ENCODE measurements around the gene TSR3. TPM values are rescaled to one million over a fixed set of nuclear protein-coding genes. Genes with fewer than 3 reads are reported as not detected.

The TSR3 gene
- total and polyA plus RNA-seq, 3 experiments from 2014 or later = 91.8 to 109 (median 102) TPM

DNA sequence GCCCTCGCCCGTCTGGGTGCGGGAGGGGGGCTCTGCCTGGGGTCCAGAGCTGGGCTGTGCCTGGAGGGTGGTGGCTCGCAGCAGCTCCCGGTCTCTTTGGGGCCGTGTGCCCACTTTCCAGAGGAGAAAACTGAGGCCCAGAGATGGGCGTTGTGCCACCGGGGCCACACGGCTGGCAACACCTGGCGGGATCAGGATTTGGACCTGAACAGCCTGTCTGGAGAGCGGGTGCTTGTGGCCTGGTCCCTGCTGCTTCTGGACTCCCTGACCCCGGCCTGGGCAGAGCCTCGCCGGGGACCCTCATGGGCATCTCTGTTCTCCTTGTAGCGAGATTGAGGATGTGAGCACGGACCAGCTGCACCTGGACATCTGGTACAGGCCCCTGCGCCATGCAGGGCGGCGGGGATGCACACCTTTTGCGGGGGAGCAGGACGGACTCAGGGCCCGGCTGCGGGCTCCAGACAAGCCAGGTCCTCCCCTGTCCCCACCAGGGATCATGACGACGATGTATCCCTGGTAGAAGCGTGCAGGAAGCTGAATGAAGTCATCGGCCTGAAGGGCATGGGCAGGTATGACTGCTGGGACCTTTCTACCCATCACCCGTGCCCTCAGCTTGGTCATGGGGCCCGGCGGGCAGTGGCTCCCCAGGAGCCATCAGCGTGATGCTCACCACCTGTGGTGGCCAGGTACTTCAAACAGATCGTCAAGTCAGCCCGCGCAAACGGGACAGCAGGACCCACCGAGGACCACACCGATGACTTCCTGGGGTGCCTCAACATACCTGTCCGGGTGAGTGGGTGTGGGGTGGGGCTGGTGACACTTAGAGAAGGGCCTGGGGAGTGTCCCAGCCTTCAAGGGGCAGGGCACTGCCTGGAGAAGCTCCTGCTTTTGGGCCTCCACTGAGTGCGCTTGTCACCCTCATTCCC lies 9.9 kb downstream of the TSR3 start:
- H3K9me3 Mint-ChIP-seq = no peaks in the 10 kb centered on the region
- no peak for DNase-seq
- peak overlapping the region; percentile 62 for H3K4me3 ChIP-seq (ENCODE audit: low read length)
- no peaks in the 10 kb centered on the region for H3K27me3 Mint-ChIP-seq
- no peaks in the 10 kb centered on the region for H3K36me3 ChIP-seq (ENCODE audit: insufficient read depth, low read length)
- H3K9me3 ChIP-seq (ENCODE audit: low read length) = no peaks in the 10 kb centered on the region
- H3K4me3 Mint-ChIP-seq = peak overlapping the region in 5 of 7 donors; percentile 66 to 89 (median 79)
- H3K27ac ChIP-seq (ENCODE audit: low read depth, low read length) = no peak overlapping the region
- H3K36me3 Mint-ChIP-seq = no peaks in the 10 kb centered on the region
- H3K27me3 ChIP-seq (ENCODE audit: insufficient read depth, low read length, poor library complexity, severe bottlenecking) = no peaks in the 10 kb centered on the region
- CTCF ChIA-PET = interaction anchor here (1.1 to 1.8 kb wide), 5 partner anchors 23 to 277 kb away, joined by 3 to 8 read pairs (median 3); partner anchors contain the start of gene UBE2I
- POLR2A ChIA-PET = interaction anchor here (1.2 to 2.9 kb wide), 4 partner anchors 9 to 33 kb away, joined by 5 to 14 read pairs (median 9); partner anchors contain the start of genes BAIAP3 and UBE2I
- peaks cover 13 to 28% (median 13%) of the 10 kb centered on the region in 3 donors for H3K4me1 Mint-ChIP-seq
- peaks cover 19% of the 10 kb centered on the region for H3K4me1 ChIP-seq (ENCODE audit: insufficient read depth, low read length)
- H3K27ac Mint-ChIP-seq = peak overlapping the region in 2 of 8 donors; percentile 76 to 82

DNA sequence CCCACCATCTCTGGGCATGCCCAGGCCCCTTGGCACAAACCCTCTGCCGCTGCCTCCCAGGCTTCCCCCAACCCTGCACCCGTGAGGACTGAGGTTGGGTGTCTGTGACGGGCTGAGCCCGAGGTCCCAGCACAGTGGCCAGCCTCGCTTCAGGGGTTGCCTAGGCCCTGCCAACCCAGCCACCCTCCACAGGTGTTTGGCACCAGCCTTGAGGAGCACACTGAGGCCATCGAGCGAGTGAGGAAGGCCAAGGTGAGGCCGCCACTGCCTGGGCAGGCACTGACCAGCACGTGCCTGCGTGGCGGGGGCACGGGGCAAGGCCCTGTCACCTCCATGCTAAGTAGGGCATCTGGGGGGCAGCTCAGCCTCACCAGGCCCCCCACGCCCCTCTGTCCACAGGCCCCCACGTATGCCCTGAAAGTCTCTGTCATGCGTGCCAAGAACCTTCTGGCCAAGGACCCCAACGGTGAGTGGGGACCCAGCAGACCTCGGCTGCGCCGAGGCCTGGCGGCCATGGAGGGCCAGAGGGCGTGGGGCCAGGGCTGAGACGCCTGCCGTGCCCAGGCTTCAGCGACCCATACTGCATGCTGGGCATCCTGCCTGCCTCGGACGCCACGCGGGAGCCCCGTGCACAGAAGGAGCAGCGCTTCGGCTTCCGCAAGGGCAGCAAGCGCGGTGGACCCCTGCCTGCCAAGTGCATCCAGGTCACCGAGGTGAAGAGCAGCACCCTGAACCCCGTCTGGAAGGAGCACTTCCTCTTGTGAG lies 10.8 kb downstream of the TSR3 start:
- Mint-ChIP-seq H3K4me1 (peaks cover 13 to 34% (median 13%) of the 10 kb centered on the region in 3 donors), H3K36me3 (no peaks in the 10 kb centered on the region), H3K9me3 (no peaks in the 10 kb centered on the region), H3K4me3 (no peak overlapping the region), H3K27me3 (no peaks in the 10 kb centered on the region), H3K27ac (no peak overlapping the region)
- no peak for DNase-seq
- Histone ChIP-seq H3K36me3 (ENCODE audit: insufficient read depth, low read length) (no peaks in the 10 kb centered on the region), H3K9me3 (ENCODE audit: low read length) (no peaks in the 10 kb centered on the region), H3K27ac (ENCODE audit: low read depth, low read length) (no peak overlapping the region), H3K4me3 (ENCODE audit: low read length) (no peak overlapping the region), H3K27me3 (ENCODE audit: insufficient read depth, low read length, poor library complexity, severe bottlenecking) (no peaks in the 10 kb centered on the region), H3K4me1 (ENCODE audit: insufficient read depth, low read length) (peaks cover 19% of the 10 kb centered on the region)
- CTCF ChIA-PET = no interaction called here
- POLR2A ChIA-PET = interaction anchor here (2.9 kb wide), 1 partner anchor 8 kb away, joined by 13 read pairs; the partner anchor contains the start of gene BAIAP3

DNA sequence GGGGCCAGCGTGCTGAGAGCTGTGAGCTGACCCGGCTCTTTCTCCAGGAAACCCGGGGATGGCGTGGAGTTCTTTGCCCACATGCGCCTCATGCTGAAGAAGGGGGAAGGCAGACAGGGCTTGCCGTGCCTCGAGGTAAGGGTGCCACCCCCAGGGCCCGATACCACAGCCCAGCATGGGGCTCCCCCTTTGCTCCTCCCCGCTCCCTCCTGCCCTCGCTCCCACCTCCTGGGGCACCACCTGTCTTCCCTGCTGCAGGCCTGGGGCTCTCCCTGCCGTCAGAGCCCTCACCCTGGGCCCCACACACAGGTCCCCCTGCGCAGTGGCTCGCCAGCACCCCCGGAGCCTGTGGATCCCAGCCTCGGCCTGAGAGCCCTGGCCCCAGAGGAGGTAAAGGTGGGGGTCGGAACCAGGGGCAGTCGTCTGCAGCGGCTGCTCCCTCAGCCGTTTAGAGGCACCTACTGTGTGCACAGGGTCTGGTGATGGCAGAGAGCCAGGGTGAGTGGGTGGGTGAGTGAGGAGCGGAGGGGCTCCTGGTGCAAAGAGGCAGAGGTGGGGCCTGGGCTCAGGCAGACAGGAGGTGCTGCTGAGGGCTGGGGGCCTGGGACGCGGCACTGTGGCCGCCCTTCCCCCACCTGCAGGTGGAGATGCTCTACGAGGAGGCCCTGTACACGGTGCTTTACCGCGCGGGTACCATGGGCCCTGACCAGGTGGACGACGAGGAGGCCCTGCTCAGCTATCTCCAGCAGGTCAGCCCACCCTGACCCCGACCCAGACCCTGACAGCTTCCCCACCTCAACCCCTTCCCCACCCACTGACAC lies 12.6 kb downstream of the TSR3 start:
- ChIA-PET POLR2A (no interaction called here), CTCF (interaction anchor here (1.4 kb wide), 1 partner anchor 26 kb away, joined by 3 read pairs; no protein-coding TSS in a partner anchor)
- Mint-ChIP-seq H3K27me3 (peaks cover 3 to 5% of the 10 kb centered on the region in 2 donors), H3K36me3 (no peaks in the 10 kb centered on the region), H3K9me3 (no peaks in the 10 kb centered on the region), H3K27ac (no peak overlapping the region), H3K4me3 (no peak overlapping the region), H3K4me1 (peaks cover 13 to 48% (median 18%) of the 10 kb centered on the region in 3 donors)
- no peak overlapping the region for H3K27ac ChIP-seq (ENCODE audit: low read depth, low read length)
- peaks cover 24% of the 10 kb centered on the region for H3K4me1 ChIP-seq (ENCODE audit: insufficient read depth, low read length)
- no peaks in the 10 kb centered on the region for H3K36me3 ChIP-seq (ENCODE audit: insufficient read depth, low read length)
- peaks cover 13% of the 10 kb centered on the region for H3K27me3 ChIP-seq (ENCODE audit: insufficient read depth, low read length, poor library complexity, severe bottlenecking)
- no peak for DNase-seq
- no peak overlapping the region for H3K4me3 ChIP-seq (ENCODE audit: low read length)
- no peaks in the 10 kb centered on the region for H3K9me3 ChIP-seq (ENCODE audit: low read length)

- H3K27ac ChIP-seq (ENCODE audit: low read depth, low read length) = no peak overlapping the region
- no peaks in the 10 kb centered on the region for H3K9me3 ChIP-seq (ENCODE audit: low read length)
- peak in 1 of 5 donors; percentile 22 for DNase-seq
- no peak overlapping the region for H3K4me3 Mint-ChIP-seq
- H3K4me1 Mint-ChIP-seq = peaks cover 11 to 44% (median 16%) of the 10 kb centered on the region in 3 donors
- no peaks in the 10 kb centered on the region for H3K9me3 Mint-ChIP-seq
- H3K27ac Mint-ChIP-seq = no peak overlapping the region
- POLR2A ChIA-PET = no interaction called here
- peaks cover 22% of the 10 kb centered on the region for H3K4me1 ChIP-seq (ENCODE audit: insufficient read depth, low read length)
- H3K27me3 Mint-ChIP-seq = peaks cover 3 to 5% of the 10 kb centered on the region in 2 donors
- no peak overlapping the region for H3K4me3 ChIP-seq (ENCODE audit: low read length)
- CTCF ChIA-PET = interaction anchor here (1.4 kb wide), 1 partner anchor 25 kb away, joined by 3 read pairs; no protein-coding TSS in a partner anchor
- H3K27me3 ChIP-seq (ENCODE audit: insufficient read depth, low read length, poor library complexity, severe bottlenecking) = peaks cover 13% of the 10 kb centered on the region
- no peaks in the 10 kb centered on the region for H3K36me3 ChIP-seq (ENCODE audit: insufficient read depth, low read length)
- H3K36me3 Mint-ChIP-seq = no peaks in the 10 kb centered on the region
Observed at GRCh38 chr16:1338119-1338730, 13.5 kb downstream of the TSR3 start.

DNA sequence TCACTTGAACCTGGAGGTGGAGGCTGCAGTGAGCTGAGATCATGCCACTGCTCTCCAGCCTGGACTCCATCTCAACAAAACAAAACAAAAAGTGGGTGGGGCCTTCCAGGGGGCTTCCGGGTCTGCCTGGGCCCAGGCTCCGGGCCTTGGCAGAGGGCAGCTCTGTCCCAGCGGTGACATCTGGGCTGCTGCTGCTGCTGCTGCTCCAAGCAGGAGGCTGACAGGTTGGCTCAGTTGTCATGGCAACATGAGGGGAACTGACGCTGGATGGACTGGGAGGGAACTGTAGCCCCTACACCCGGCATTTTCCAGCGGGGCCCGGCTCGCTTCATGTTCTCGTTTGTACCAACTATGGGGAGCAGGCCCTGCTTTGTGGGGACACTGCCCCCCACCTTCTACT lies 14.2 kb downstream of the TSR3 start:
- CTCF ChIA-PET = interaction anchor here (1.4 kb wide), 1 partner anchor 25 kb away, joined by 3 read pairs; no protein-coding TSS in a partner anchor
- DNase-seq = no peak
- no peak overlapping the region for H3K27ac ChIP-seq (ENCODE audit: low read depth, low read length)
- no peaks in the 10 kb centered on the region for H3K36me3 ChIP-seq (ENCODE audit: insufficient read depth, low read length)
- POLR2A ChIA-PET = no interaction called here
- H3K9me3 ChIP-seq (ENCODE audit: low read length) = no peaks in the 10 kb centered on the region
- peaks cover 24% of the 10 kb centered on the region for H3K4me1 ChIP-seq (ENCODE audit: insufficient read depth, low read length)
- Mint-ChIP-seq H3K9me3 (no peaks in the 10 kb centered on the region), H3K27me3 (peaks cover 3 to 8% of the 10 kb centered on the region in 2 donors), H3K4me3 (no peak overlapping the region), H3K4me1 (peaks cover 8 to 40% (median 13%) of the 10 kb centered on the region in 3 donors), H3K27ac (no peak overlapping the region), H3K36me3 (no peaks in the 10 kb centered on the region)
- H3K27me3 ChIP-seq (ENCODE audit: insufficient read depth, low read length, poor library complexity, severe bottlenecking) = peaks cover 16% of the 10 kb centered on the region
- no peak overlapping the region for H3K4me3 ChIP-seq (ENCODE audit: low read length)

DNA sequence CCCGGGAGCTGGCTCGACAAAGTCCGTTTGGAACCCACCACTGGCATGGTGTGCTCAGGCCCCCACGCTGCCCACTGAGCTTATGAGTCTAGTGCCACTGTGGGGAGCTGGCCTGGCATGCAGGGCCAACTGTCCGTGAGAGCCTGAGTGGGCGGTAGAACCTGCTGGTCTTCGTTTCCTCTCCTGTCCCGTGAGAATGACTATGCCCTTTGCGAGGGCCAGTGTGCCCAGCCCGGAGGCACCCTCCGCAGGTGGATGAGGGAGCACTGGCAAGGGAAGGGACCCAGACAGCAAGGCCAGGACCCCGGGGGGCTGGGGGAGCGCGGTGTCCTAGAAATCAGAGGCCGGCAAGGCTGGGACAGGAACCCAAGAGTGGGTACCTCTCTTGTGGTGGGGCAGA lies 15.1 kb downstream of the TSR3 start:
- Mint-ChIP-seq H3K36me3 (no peaks in the 10 kb centered on the region), H3K4me3 (no peak overlapping the region), H3K27me3 (peaks cover 3 to 9% of the 10 kb centered on the region in 2 donors), H3K9me3 (peaks cover 0 to 1% (median 0%) of the 10 kb centered on the region in 5 donors), H3K27ac (no peak overlapping the region), H3K4me1 (peaks cover 7 to 40% (median 12%) of the 10 kb centered on the region in 3 donors)
- H3K4me1 ChIP-seq (ENCODE audit: insufficient read depth, low read length) = peaks cover 24% of the 10 kb centered on the region
- no peaks in the 10 kb centered on the region for H3K36me3 ChIP-seq (ENCODE audit: insufficient read depth, low read length)
- DNase-seq = no peak
- POLR2A ChIA-PET = no interaction called here
- H3K4me3 ChIP-seq (ENCODE audit: low read length) = no peak overlapping the region
- no peaks in the 10 kb centered on the region for H3K9me3 ChIP-seq (ENCODE audit: low read length)
- peaks cover 23% of the 10 kb centered on the region for H3K27me3 ChIP-seq (ENCODE audit: insufficient read depth, low read length, poor library complexity, severe bottlenecking)
- no peak overlapping the region for H3K27ac ChIP-seq (ENCODE audit: low read depth, low read length)
- CTCF ChIA-PET = interaction anchor here (0.8 kb wide), 1 partner anchor 12 kb away, joined by 3 read pairs; no protein-coding TSS in a partner anchor

DNA sequence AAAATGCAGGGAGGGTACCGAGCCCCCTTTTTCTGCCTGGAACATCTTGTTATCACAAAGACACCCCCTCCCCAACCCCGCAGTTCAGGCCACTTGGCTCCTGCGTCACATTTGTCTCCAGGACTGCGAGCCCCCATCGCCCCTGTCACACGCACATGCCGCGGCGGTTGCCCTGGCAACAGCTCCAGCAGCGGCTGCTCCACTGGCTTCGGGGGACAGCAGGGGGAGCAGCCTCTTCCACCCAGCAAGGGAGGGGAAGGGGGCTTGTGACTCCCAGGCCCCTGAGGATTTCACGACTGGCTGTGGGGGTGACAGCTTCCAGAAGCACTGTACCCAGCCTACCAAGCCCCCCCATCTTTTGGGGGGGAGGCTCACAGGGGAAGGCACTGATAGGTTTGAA lies 15.7 kb downstream of the TSR3 start:
- Mint-ChIP-seq H3K36me3 (no peaks in the 10 kb centered on the region), H3K27ac (peak overlapping the region in 1 of 8 donors; percentile 43), H3K4me3 (peak overlapping the region in 1 of 7 donors; percentile 70), H3K4me1 (peaks cover 12 to 45% (median 14%) of the 10 kb centered on the region in 3 donors), H3K27me3 (peaks cover 3 to 9% of the 10 kb centered on the region in 2 donors), H3K9me3 (peaks cover 0 to 2% (median 0%) of the 10 kb centered on the region in 5 donors)
- ChIA-PET CTCF (interaction anchor here (1.5 kb wide), 1 partner anchor 29 kb away, joined by 4 read pairs; no protein-coding TSS in a partner anchor), POLR2A (no interaction called here)
- Histone ChIP-seq H3K27me3 (ENCODE audit: insufficient read depth, low read length, poor library complexity, severe bottlenecking) (peaks cover 25% of the 10 kb centered on the region), H3K9me3 (ENCODE audit: low read length) (no peaks in the 10 kb centered on the region), H3K4me1 (ENCODE audit: insufficient read depth, low read length) (peaks cover 27% of the 10 kb centered on the region), H3K36me3 (ENCODE audit: insufficient read depth, low read length) (no peaks in the 10 kb centered on the region), H3K27ac (ENCODE audit: low read depth, low read length) (no peak overlapping the region), H3K4me3 (ENCODE audit: low read length) (no peak overlapping the region)
- no peak for DNase-seq

Measured in CD8-positive, alpha-beta memory T cell (primary cell).